ENCODE measurements around the gene BMP6. TPM values are rescaled to one million over a fixed set of nuclear protein-coding genes. Genes with fewer than 3 reads are reported as not detected.

Gene BMP6
- total RNA-seq, 1 donor from 2014 or later, result 6.6 TPM

GRCh38 chr6:7762760-7763159 lies 36.9 kb downstream of the BMP6 start:
- ATAC-seq, result no peak

DNA sequence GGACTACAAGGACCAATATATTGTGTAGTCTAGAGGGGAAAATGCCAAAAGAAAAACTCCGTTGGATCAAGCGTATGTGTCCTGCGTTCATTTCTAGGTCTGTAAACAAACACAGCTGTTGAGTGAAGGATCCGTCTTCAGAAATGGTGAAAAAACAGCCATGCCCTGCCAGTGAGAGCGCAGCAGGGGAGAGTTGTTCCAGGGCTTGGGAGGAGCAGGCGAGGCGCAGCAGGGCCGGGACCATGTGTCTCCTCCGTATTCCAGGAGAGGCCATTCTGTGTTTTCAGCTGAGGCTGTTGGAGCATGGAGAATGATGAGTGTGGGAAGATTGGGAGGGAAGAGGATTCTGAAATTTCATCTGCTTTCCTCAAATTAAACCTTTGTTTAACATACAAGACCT lies 38.0 kb downstream of the BMP6 start:
- Histone ChIP-seq H3K27ac (no peak overlapping the region), H3K36me3 (no peaks in the 10 kb centered on the region), H3K27me3 (ENCODE audit: low read depth) (no peaks in the 10 kb centered on the region), H3K4me3 (no peak overlapping the region), H3K4me1 (no peaks in the 10 kb centered on the region), H3K9me3 (no peaks in the 10 kb centered on the region)
- intact Hi-C loops (cut with DNase I), result no loop called here
- DNase-seq (no peak), ATAC-seq (peak in 1 of 2 donors; percentile 50)
- TF ChIP-seq, protein P1, sequence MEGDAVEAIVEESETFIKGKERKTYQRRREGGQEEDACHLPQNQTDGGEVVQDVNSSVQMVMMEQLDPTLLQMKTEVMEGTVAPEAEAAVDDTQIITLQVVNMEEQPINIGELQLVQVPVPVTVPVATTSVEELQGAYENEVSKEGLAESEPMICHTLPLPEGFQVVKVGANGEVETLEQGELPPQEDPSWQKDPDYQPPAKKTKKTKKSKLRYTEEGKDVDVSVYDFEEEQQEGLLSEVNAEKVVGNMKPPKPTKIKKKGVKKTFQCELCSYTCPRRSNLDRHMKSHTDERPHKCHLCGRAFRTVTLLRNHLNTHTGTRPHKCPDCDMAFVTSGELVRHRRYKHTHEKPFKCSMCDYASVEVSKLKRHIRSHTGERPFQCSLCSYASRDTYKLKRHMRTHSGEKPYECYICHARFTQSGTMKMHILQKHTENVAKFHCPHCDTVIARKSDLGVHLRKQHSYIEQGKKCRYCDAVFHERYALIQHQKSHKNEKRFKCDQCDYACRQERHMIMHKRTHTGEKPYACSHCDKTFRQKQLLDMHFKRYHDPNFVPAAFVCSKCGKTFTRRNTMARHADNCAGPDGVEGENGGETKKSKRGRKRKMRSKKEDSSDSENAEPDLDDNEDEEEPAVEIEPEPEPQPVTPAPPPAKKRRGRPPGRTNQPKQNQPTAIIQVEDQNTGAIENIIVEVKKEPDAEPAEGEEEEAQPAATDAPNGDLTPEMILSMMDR (IDR thresholded peaks at IDR 0.05), result no peak

More at GRCh38 chr6:7762760-7763159, 36.9 kb downstream of the BMP6 start:
- no peak for DNase-seq
- Histone ChIP-seq H3K4me1 (no peaks in the 10 kb centered on the region), H3K9me3 (no peaks in the 10 kb centered on the region), H3K4me3 (no peak overlapping the region), H3K27me3 (ENCODE audit: low read depth) (no peaks in the 10 kb centered on the region), H3K36me3 (no peaks in the 10 kb centered on the region), H3K27ac (no peak overlapping the region)
- intact Hi-C loops (cut with DNase I), result no loop called here
- TF ChIP-seq, protein P1 (IDR thresholded peaks at IDR 0.05), result no peak

DNA sequence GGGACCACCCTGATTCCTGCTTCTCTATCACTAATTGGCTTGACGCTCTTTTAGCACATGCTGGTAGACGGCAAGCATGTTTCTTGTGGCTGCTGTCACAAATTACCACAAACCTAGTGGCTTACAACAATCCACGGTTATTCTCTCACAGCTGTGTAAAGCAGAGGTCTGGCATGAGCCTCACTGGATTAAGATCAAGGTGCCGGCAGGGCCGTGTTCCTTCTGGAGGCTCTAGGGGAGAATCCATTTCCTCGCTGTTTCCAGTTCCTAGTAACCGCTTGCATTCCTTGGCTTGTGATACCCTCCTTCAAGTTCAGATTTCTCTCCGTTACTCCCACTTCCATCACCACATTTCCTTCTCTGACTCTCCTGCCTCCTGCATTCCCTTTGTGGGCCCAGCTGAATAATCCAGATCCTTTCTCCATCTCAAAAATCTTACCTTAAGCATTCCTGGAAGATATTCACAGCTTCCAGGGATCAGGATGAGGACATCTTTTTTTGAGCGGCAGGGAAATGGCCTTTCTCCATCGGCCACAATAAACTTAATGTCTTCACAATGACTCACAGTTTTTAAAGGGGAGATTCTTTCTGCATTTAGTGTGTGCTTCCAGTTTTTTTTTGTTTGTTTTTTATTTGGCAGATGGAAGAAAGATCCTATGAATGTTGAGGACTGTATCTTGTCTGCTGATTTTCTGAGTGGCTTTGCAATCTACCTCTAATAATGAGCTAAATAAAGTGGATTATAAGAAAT lies 39.9 kb downstream of the BMP6 start:
- Histone ChIP-seq H3K36me3 (no peaks in the 10 kb centered on the region), H3K27ac (no peak overlapping the region), H3K4me1 (no peaks in the 10 kb centered on the region), H3K4me3 (no peak overlapping the region), H3K27me3 (ENCODE audit: low read depth) (no peaks in the 10 kb centered on the region), H3K9me3 (no peaks in the 10 kb centered on the region)
- no peak for DNase-seq
- ATAC-seq, result no peak
- intact Hi-C loops (cut with DNase I), result no loop called here
- TF ChIP-seq, protein P1 (IDR thresholded peaks at IDR 0.05), result no peak

DNA sequence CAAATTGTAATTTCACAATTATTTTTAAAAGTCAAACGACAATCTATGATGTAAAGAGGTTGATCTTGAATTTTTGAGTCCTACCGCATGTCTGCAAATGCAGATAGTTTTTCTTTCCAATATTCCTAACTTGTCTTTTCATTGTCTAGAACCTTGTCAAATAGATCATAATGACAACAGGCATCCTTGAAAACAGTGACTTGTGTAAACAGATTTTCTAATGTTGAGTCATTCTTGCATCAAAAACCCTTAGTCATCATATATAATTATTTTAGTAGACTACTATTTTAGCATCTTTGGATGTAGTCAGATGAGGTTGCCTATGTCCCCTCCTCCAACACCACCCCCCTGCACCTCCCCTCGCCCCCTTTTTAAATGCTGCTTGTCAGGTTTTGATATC lies 43.8 kb downstream of the BMP6 start:
- ATAC-seq (no peak), DNase-seq (no peak)
- TF ChIP-seq, protein P1 (IDR thresholded peaks at IDR 0.05), result no peak
- H3K9me3 ChIP-seq, result no peaks in the 10 kb centered on the region
- no peak overlapping the region for H3K27ac ChIP-seq
- H3K36me3 ChIP-seq, result no peaks in the 10 kb centered on the region
- no peaks in the 10 kb centered on the region for H3K27me3 ChIP-seq (ENCODE audit: low read depth)
- H3K4me1 ChIP-seq, result no peaks in the 10 kb centered on the region
- intact Hi-C loops (cut with DNase I), result no loop called here
- H3K4me3 ChIP-seq, result no peak overlapping the region

DNA sequence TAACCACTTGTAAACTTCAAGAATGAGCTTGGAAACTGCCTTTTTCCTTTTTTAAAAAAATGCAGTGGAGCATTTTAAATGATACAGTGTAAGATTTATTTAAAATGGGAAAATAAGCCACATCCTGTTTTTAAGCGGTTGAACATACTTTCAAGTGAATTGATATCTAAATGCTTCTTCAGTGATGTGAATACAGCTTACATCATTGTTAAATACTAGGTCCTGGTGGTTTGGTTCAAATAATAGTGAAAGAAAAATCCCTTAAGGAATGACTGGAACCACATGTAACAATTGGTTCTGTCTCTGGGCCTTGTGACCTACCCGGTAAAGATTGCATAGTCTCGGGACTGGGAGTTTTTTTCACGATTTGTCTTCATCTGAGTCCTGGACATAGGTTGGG lies 44.2 kb downstream of the BMP6 start:
- Histone ChIP-seq H3K4me1 (no peaks in the 10 kb centered on the region), H3K9me3 (no peaks in the 10 kb centered on the region), H3K27me3 (ENCODE audit: low read depth) (no peaks in the 10 kb centered on the region), H3K4me3 (no peak overlapping the region), H3K36me3 (no peaks in the 10 kb centered on the region), H3K27ac (no peak overlapping the region)
- ATAC-seq (no peak), DNase-seq (no peak)
- intact Hi-C loops (cut with DNase I), result no loop called here
- TF ChIP-seq, protein P1 (IDR thresholded peaks at IDR 0.05), result no peak
